SK-N-SH treated with all-trans-retinoic acid at 6 μM for 48 hours (cell line): Measurements from ENCODE around the gene SUOX.

Experiments used
- ATAC-seq: fragments of 200-7000 bp; cut with Tn5 transposase; 3 replicates; pipeline ENCODE4 v1.9.1; 2020; ENCODE audit warnings: mild to moderate bottlenecking, moderate library complexity
- ARNTL ChIP-seq: fragments of 450-650 bp; formaldehyde crosslinking; IDR thresholded peaks from 2 replicates; pipeline ENCODE4 v1.5.0; 2020; ENCODE audit warnings: low read depth, mild to moderate bottlenecking, moderate library complexity, borderline replicate concordance
- BACH2 ChIP-seq: fragments of 250-450 bp; sonication (Bioruptor Pico); IDR thresholded peaks from 2 replicates; pipeline ENCODE4 v1.9.0; 2021; ENCODE audit warnings: mild to moderate bottlenecking, borderline replicate concordance
- CSDC2 ChIP-seq: fragments of 250-450 bp; sonication (Bioruptor Pico); IDR thresholded peaks from 2 replicates; pipeline ENCODE4 v1.5.0; 2020; ENCODE audit warnings: mild to moderate bottlenecking, moderate library complexity
- ESRRG ChIP-seq: fragments of 250-450 bp; sonication (Bioruptor Pico); IDR thresholded peaks from 2 replicates; pipeline ENCODE4 v1.6.1; 2021; ENCODE audit warnings: mild to moderate bottlenecking
- GLIS3 ChIP-seq: fragments of 250-450 bp; sonication (Bioruptor Pico); IDR thresholded peaks from 2 replicates; pipeline ENCODE4 v1.5.0; 2020; ENCODE audit warnings: mild to moderate bottlenecking, moderate library complexity
- OSR1 ChIP-seq: fragments of 250-450 bp; sonication (Bioruptor Pico); IDR thresholded peaks from 2 replicates; pipeline ENCODE4 v1.8.0; 2022; ENCODE audit warnings: moderate library complexity, mild to moderate bottlenecking, inconsistent platforms
- PPARA ChIP-seq: fragments of 250-450 bp; sonication (Bioruptor Pico); IDR thresholded peaks from 2 replicates; pipeline ENCODE4 v1.5.0; 2020; ENCODE audit warnings: mild to moderate bottlenecking, borderline replicate concordance
- RARB ChIP-seq: fragments of 250-450 bp; sonication (Bioruptor Pico); IDR thresholded peaks from 2 replicates; pipeline ENCODE4 v1.8.0; 2021; ENCODE audit warnings: mild to moderate bottlenecking, moderate library complexity
- SNAI2 ChIP-seq: fragments of 250-450 bp; sonication (Bioruptor Pico); IDR thresholded peaks from 2 replicates; pipeline ENCODE4 v1.5.0; 2020; ENCODE audit warnings: mild to moderate bottlenecking, moderate library complexity
- TCF4 ChIP-seq: fragments of 250-450 bp; sonication (Bioruptor Pico); IDR thresholded peaks from 2 replicates; pipeline ENCODE4 v1.8.0; 2021; ENCODE audit warnings: mild to moderate bottlenecking, moderate library complexity, borderline replicate concordance
- TOX ChIP-seq: fragments of 250-450 bp; sonication (Bioruptor Pico); IDR thresholded peaks from 2 replicates; pipeline ENCODE4 v1.8.0; 2021; ENCODE audit warnings: mild to moderate bottlenecking, moderate library complexity, borderline replicate concordance
- ZC3H10 ChIP-seq: fragments of 250-450 bp; sonication (Bioruptor Pico); IDR thresholded peaks from 2 replicates; pipeline ENCODE4 v1.5.1; 2021; ENCODE audit warnings: mild to moderate bottlenecking, moderate library complexity
- ZFP30 ChIP-seq: fragments of 450-650 bp; formaldehyde crosslinking; IDR thresholded peaks from 2 replicates; pipeline ENCODE4 v1.5.0; 2022; ENCODE audit warnings: mild to moderate bottlenecking, moderate library complexity
- ZNF565 ChIP-seq: fragments of 450-650 bp; formaldehyde crosslinking; conservative IDR thresholded peaks from 2 replicates; pipeline ENCODE4 v1.5.0; 2020; ENCODE audit warnings: low read depth, mild to moderate bottlenecking, moderate library complexity
- ZNF70 ChIP-seq: fragments of 450-650 bp; formaldehyde crosslinking; IDR thresholded peaks from 2 replicates; pipeline ENCODE4 v1.5.0; 2020; ENCODE audit warnings: mild to moderate bottlenecking, moderate library complexity
- TF ChIP-seq, protein P1 (sequence below): fragments of 250-450 bp; sonication (Bioruptor Pico); IDR thresholded peaks from 2 replicates; pipeline ENCODE4 v1.8.0; 2021; ENCODE audit warnings: low read depth, mild to moderate bottlenecking, moderate library complexity, borderline replicate concordance
- TF ChIP-seq, protein P2 (sequence below): fragments of 250-450 bp; sonication (Bioruptor Pico); IDR thresholded peaks from 2 replicates; pipeline ENCODE4 v1.5.0; 2020; ENCODE audit warnings: mild to moderate bottlenecking, moderate library complexity
- TF ChIP-seq, protein P3 (sequence below): fragments of 250-450 bp; sonication (Bioruptor Pico); IDR thresholded peaks from 2 replicates; pipeline ENCODE4 v1.5.1; 2021; ENCODE audit warnings: mild to moderate bottlenecking, moderate library complexity
- TF ChIP-seq, protein P4 (sequence below): fragments of 250-450 bp; sonication (Bioruptor Pico); IDR thresholded peaks from 2 replicates; pipeline ENCODE4 v1.5.1; 2020; ENCODE audit warnings: low read depth, mild to moderate bottlenecking, moderate library complexity
- TF ChIP-seq, protein P5 (sequence below): fragments of 250-450 bp; sonication (Bioruptor Pico); IDR thresholded peaks from 2 replicates; pipeline ENCODE4 v1.8.0; 2020; ENCODE audit warnings: mild to moderate bottlenecking, moderate library complexity, borderline replicate concordance

The SUOX gene

DNA sequence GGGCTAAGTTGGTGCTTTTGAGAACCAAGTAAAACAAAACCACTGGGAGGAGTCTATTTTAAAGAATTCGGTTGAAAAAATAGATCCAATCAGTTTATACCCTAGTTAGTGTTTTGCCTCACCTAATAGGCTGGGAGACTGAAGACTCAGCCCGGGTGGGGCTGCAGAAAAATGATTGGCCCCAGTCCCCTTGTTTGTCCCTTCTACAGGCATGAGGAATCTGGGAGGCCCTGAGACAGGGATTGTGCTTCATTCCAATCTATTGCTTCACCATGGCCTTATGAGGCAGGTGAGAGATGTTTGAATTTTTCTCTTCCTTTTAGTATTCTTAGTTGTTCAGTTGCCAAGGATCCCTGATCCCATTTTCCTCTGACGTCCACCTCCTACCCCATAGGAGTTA lies 25.0 kb upstream of the SUOX start:
- no peak for ATAC-seq
- no peak for TF ChIP-seq RARB (CRISPR knock-in tag)
- TF ChIP-seq SNAI2, result no peak
- TF ChIP-seq OSR1, result no peak
- TF ChIP-seq, protein P1, sequence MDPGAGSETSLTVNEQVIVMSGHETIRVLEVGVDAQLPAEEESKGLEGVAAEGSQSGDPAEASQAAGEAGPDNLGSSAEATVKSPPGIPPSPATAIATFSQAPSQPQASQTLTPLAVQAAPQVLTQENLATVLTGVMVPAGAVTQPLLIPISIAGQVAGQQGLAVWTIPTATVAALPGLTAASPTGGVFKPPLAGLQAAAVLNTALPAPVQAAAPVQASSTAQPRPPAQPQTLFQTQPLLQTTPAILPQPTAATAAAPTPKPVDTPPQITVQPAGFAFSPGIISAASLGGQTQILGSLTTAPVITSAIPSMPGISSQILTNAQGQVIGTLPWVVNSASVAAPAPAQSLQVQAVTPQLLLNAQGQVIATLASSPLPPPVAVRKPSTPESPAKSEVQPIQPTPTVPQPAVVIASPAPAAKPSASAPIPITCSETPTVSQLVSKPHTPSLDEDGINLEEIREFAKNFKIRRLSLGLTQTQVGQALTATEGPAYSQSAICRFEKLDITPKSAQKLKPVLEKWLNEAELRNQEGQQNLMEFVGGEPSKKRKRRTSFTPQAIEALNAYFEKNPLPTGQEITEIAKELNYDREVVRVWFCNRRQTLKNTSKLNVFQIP, result no peak
- TF ChIP-seq ZNF70 (CRISPR knock-in tag), result no peak
- no peak for TF ChIP-seq TOX (CRISPR knock-in tag)
- TF ChIP-seq ESRRG (CRISPR knock-in tag), result no peak
- TF ChIP-seq ARNTL (CRISPR knock-in tag), result no peak
- TF ChIP-seq TCF4 (CRISPR knock-in tag), result no peak
- TF ChIP-seq, protein P2, sequence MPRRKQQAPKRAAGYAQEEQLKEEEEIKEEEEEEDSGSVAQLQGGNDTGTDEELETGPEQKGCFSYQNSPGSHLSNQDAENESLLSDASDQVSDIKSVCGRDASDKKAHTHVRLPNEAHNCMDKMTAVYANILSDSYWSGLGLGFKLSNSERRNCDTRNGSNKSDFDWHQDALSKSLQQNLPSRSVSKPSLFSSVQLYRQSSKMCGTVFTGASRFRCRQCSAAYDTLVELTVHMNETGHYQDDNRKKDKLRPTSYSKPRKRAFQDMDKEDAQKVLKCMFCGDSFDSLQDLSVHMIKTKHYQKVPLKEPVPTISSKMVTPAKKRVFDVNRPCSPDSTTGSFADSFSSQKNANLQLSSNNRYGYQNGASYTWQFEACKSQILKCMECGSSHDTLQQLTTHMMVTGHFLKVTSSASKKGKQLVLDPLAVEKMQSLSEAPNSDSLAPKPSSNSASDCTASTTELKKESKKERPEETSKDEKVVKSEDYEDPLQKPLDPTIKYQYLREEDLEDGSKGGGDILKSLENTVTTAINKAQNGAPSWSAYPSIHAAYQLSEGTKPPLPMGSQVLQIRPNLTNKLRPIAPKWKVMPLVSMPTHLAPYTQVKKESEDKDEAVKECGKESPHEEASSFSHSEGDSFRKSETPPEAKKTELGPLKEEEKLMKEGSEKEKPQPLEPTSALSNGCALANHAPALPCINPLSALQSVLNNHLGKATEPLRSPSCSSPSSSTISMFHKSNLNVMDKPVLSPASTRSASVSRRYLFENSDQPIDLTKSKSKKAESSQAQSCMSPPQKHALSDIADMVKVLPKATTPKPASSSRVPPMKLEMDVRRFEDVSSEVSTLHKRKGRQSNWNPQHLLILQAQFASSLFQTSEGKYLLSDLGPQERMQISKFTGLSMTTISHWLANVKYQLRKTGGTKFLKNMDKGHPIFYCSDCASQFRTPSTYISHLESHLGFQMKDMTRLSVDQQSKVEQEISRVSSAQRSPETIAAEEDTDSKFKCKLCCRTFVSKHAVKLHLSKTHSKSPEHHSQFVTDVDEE (CRISPR knock-in tag), result no peak
- TF ChIP-seq, protein P3, sequence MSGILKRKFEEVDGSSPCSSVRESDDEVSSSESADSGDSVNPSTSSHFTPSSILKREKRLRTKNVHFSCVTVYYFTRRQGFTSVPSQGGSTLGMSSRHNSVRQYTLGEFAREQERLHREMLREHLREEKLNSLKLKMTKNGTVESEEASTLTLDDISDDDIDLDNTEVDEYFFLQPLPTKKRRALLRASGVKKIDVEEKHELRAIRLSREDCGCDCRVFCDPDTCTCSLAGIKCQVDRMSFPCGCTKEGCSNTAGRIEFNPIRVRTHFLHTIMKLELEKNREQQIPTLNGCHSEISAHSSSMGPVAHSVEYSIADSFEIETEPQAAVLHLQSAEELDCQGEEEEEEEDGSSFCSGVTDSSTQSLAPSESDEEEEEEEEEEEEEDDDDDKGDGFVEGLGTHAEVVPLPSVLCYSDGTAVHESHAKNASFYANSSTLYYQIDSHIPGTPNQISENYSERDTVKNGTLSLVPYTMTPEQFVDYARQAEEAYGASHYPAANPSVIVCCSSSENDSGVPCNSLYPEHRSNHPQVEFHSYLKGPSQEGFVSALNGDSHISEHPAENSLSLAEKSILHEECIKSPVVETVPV (CRISPR knock-in tag), result no peak
- TF ChIP-seq, protein P4, sequence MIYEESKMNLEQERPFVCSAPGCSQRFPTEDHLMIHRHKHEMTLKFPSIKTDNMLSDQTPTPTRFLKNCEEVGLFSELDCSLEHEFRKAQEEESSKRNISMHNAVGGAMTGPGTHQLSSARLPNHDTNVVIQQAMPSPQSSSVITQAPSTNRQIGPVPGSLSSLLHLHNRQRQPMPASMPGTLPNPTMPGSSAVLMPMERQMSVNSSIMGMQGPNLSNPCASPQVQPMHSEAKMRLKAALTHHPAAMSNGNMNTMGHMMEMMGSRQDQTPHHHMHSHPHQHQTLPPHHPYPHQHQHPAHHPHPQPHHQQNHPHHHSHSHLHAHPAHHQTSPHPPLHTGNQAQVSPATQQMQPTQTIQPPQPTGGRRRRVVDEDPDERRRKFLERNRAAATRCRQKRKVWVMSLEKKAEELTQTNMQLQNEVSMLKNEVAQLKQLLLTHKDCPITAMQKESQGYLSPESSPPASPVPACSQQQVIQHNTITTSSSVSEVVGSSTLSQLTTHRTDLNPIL (CRISPR knock-in tag), result no peak
- TF ChIP-seq BACH2 (CRISPR knock-in tag), result no peak
- TF ChIP-seq GLIS3 (CRISPR knock-in tag), result no peak
- no peak for TF ChIP-seq ZFP30 (CRISPR knock-in tag)
- no peak for TF ChIP-seq CSDC2
- TF ChIP-seq, protein P5, sequence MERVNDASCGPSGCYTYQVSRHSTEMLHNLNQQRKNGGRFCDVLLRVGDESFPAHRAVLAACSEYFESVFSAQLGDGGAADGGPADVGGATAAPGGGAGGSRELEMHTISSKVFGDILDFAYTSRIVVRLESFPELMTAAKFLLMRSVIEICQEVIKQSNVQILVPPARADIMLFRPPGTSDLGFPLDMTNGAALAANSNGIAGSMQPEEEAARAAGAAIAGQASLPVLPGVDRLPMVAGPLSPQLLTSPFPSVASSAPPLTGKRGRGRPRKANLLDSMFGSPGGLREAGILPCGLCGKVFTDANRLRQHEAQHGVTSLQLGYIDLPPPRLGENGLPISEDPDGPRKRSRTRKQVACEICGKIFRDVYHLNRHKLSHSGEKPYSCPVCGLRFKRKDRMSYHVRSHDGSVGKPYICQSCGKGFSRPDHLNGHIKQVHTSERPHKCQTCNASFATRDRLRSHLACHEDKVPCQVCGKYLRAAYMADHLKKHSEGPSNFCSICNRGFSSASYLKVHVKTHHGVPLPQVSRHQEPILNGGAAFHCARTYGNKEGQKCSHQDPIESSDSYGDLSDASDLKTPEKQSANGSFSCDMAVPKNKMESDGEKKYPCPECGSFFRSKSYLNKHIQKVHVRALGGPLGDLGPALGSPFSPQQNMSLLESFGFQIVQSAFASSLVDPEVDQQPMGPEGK (CRISPR knock-in tag), result no peak

DNA sequence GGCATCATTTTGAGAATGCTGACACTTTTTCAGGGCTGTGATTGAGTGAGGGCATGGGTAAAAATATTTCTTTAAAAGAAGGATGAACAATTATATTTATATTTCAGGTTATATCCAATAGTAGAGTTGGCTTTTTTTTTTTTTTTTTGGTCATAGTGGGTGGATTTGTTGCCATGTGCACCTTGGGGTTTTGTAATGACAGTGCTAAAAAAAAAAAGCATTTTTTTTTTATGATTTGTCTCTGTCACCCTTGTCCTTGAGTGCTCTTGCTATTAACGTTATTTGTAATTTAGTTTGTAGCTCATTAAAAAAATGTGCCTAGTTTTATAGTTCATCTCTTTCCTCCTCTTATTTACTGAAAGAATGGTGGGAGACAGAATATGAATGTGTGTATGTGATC lies 24.6 kb upstream of the SUOX start:
- TF ChIP-seq CSDC2 (no peak), ZNF565 (CRISPR knock-in tag) (no peak)
- TF ChIP-seq, protein P4 (CRISPR knock-in tag), result no peak
- ATAC-seq, result no peak

DNA sequence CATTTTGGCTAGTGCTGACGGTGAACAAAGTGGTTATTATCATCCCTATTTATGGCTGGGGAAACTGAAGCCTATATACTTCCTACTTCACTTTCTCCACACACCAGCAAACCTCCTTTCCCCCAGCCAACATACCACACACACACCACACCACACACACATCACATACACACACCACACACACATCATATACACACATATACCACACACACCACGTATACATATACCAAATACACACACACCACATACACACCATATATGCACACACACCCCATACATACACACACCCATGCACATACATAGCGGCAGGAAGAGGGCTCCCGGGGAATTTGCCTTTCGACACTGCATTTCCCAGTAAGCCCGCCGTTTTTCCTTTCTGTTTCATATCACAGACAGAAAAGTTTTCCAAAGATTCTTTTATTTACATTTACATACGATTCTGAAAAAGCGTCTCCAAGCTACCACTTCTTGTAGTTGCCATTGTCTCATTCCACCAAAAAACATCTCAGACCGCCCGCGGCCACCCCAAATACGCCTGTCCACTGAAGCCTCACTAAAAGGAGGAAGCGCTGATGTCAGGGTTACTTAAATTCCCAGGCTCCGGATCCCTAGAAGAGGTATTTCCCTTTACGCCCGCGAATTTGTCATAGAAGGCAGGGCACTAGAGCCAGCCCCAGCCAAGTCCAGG lies 24.0 kb upstream of the SUOX start:
- peak; percentile 1; the same call in 1 of the 3 replicates for ATAC-seq
- TF ChIP-seq ARNTL (CRISPR knock-in tag), result no peak
- no peak for TF ChIP-seq ZNF565 (CRISPR knock-in tag)
- TF ChIP-seq, protein P3 (CRISPR knock-in tag), result no peak
- no peak for TF ChIP-seq OSR1
- TF ChIP-seq PPARA (CRISPR knock-in tag), result no peak
- no peak for TF ChIP-seq SNAI2
- no peak for TF ChIP-seq ZC3H10 (CRISPR knock-in tag)
- TF ChIP-seq, protein P2 (CRISPR knock-in tag), result no peak
- TF ChIP-seq TOX (CRISPR knock-in tag), result no peak
- TF ChIP-seq BACH2 (CRISPR knock-in tag), result no peak
- no peak for TF ChIP-seq TCF4 (CRISPR knock-in tag)
- no peak for TF ChIP-seq CSDC2
- no peak for TF ChIP-seq RARB (CRISPR knock-in tag)
